ENCODE results near the gene RASL10A. TPM values are rescaled to one million over a fixed set of nuclear protein-coding genes. Genes with fewer than 3 reads are reported as not detected.

RASL10A gene
- polyA plus RNA-seq, 2 donors, result 0.48 to 1.0 TPM

DNA sequence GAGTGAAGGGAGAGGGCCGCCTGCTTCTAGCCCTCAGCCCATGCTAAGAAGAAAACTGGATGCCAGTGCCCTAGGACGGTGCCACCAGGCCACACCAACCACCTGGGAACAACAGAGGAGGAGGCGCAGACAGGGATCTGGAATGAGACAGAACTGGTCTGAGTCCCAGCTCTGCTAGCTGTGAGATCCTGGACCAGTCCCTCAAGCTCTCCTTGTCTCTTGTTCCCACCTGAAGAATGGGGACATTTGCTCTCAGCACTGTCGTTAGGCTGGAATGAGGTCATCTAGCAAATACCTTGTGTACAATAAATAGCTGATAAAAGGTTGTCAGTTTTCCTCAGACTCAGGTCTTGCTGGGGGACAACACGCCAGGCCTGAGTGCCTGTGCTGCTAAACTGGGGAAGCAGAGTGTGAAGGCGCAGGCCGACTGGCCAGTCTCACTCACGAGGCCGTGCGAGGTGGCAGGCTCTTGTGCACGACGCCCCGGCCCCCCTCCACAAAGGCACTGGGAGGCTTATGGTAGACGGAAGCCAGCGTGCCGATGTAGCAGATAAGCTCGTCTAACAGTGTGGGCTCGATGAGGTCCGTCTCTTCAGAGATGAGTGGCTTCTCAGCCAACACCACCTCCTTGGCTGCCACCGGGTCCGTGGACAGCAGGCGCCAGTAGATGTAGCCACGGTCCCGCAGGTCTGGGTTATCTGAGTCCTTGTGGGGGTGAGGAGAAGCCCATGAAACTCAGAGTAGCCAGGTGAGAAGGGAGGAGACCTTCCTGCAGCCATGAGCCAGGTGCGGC is 25.8 kb upstream of the RASL10A start:
- Histone ChIP-seq H3K27me3 (ENCODE audit: control insufficient read depth in 1 of 2, insufficient read depth in 2 of 2, low read length in 2 of 2) (no peaks in the 10 kb centered on the region), H3K9me3 (ENCODE audit: control insufficient read depth in 2 of 2, insufficient read depth in 1 of 2, low read depth in 1 of 2, low read length in 1 of 2) (no peaks in the 10 kb centered on the region), H3K27ac (ENCODE audit: low read depth in 2 of 2, low read length in 1 of 2) (no peak overlapping the region), H3K36me3 (ENCODE audit: control insufficient read depth in 2 of 2, insufficient read depth in 2 of 2, low read length in 1 of 2) (peaks cover 6 to 63% of the 10 kb centered on the region in 2 donors), H3K4me1 (ENCODE audit: control insufficient read depth in 2 of 2, insufficient read depth in 2 of 2, low read length in 1 of 2) (peaks cover 0 to 22% of the 10 kb centered on the region in 2 donors), H3K4me3 (ENCODE audit: low read depth in 1 of 2, low read length in 2 of 2) (no peak overlapping the region)
- 92 to 94% methylated on average over 25 of the region's 25 CpGs for WGBS, 2 donors

DNA sequence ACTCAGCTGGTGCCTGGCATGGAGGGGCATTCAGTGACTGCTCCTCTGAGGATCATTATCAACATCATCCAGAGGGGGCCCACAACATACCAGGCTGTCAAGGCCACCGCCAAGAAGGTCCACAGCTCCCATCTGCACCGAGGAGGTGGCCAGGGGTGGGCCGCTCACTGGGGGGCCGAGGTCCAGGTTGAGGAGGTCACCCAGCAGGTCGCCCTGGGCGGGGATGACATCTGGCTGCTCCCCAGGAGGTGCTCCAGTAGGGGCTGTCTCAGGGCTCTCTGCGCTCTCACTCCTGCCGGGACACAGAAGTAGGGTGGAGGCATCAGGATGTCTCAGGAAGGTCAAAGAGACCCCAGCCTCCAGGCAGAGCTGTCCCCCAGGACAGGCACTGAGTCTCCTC is 25.1 kb upstream of the RASL10A start:
- WGBS, 2 donors, result 93% methylated on average over 8 of the region's 8 CpGs
- H3K4me1 ChIP-seq (ENCODE audit: control insufficient read depth in 2 of 2, insufficient read depth in 2 of 2, low read length in 1 of 2), result peaks cover 0 to 22% of the 10 kb centered on the region in 2 donors
- no peaks in the 10 kb centered on the region for H3K9me3 ChIP-seq (ENCODE audit: control insufficient read depth in 2 of 2, insufficient read depth in 1 of 2, low read depth in 1 of 2, low read length in 1 of 2)
- H3K27ac ChIP-seq (ENCODE audit: low read depth in 2 of 2, low read length in 1 of 2), result no peak overlapping the region
- peaks cover 6 to 68% of the 10 kb centered on the region in 2 donors for H3K36me3 ChIP-seq (ENCODE audit: control insufficient read depth in 2 of 2, insufficient read depth in 2 of 2, low read length in 1 of 2)
- H3K4me3 ChIP-seq (ENCODE audit: low read depth in 1 of 2, low read length in 2 of 2), result no peak overlapping the region
- H3K27me3 ChIP-seq (ENCODE audit: control insufficient read depth in 1 of 2, insufficient read depth in 2 of 2, low read length in 2 of 2), result no peaks in the 10 kb centered on the region

DNA sequence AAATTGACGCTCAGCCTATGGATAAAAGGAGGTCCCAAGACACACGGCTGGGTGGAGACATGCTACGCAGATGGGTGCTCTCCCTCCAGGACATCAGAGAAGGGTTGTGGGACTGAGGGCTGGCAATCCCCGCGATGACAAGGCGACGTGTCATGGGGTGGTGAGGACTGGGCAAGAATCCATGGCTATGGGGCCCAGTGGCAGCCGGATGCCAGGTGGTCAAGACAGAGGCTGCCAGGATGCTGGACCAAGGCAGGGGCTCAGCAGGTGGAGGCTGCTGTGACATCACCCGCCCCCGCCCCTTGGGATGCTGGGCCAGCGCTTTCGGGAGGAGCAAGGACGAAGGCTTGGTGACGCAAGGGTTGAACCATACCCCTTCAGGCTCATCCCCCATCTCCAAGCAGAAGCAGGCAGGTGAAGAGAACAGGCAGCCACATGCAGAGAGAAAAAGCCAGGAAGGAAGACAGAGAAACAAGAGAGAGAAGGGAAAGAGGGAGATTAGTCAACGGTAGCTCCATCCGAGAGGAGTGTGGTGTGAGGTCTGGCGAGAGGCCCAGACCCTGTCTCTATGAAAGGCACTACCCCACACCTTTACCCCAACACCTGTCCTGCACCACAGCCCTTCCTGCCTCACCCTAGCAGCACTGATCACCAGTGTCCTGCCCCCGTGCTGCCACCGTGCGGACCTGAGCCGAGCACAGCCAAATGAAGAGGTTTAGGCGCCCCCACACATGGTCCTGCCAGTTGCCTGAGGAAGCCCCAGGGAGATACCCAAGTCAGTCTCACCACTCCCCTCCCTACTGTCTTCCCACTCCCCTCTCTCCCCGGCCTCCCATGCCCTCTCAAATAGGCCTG is 24.1 kb upstream of the RASL10A start:
- Histone ChIP-seq H3K36me3 (ENCODE audit: control insufficient read depth in 2 of 2, insufficient read depth in 2 of 2, low read length in 1 of 2) (peaks cover 6 to 76% of the 10 kb centered on the region in 2 donors), H3K27me3 (ENCODE audit: control insufficient read depth in 1 of 2, insufficient read depth in 2 of 2, low read length in 2 of 2) (no peaks in the 10 kb centered on the region), H3K4me3 (ENCODE audit: low read depth in 1 of 2, low read length in 2 of 2) (no peak overlapping the region), H3K4me1 (ENCODE audit: control insufficient read depth in 2 of 2, insufficient read depth in 2 of 2, low read length in 1 of 2) (peaks cover 0 to 22% of the 10 kb centered on the region in 2 donors), H3K9me3 (ENCODE audit: control insufficient read depth in 2 of 2, insufficient read depth in 1 of 2, low read depth in 1 of 2, low read length in 1 of 2) (no peaks in the 10 kb centered on the region), H3K27ac (ENCODE audit: low read depth in 2 of 2, low read length in 1 of 2) (no peak overlapping the region)
- WGBS, 2 donors, result 70 to 82% methylated on average over 23 of the region's 23 CpGs

DNA sequence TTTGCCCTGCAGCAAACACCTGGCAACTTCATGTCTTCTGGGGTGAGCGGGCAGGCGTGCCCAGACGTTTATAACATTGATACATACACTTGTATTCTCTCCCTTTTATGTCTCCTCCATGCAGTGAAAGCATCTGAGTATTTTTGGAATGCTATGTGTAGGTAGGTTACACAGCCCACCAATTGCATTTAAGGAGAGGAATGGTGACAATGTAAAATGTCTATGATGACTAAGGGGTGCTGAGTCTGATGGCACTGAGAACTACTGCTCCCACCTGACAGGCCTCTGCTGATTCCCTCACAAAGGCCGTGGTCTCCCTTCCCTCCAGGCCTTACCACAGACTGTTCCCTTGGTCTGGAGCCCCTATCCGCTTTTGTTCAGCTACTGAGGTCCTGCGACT is 22.9 kb upstream of the RASL10A start:
- WGBS, 2 donors, result 76 to 87% methylated on average over 6 of the region's 6 CpGs
- peaks cover 6 to 83% of the 10 kb centered on the region in 2 donors for H3K36me3 ChIP-seq (ENCODE audit: control insufficient read depth in 2 of 2, insufficient read depth in 2 of 2, low read length in 1 of 2)
- no peaks in the 10 kb centered on the region for H3K27me3 ChIP-seq (ENCODE audit: control insufficient read depth in 1 of 2, insufficient read depth in 2 of 2, low read length in 2 of 2)
- H3K9me3 ChIP-seq (ENCODE audit: control insufficient read depth in 2 of 2, insufficient read depth in 1 of 2, low read depth in 1 of 2, low read length in 1 of 2), result no peaks in the 10 kb centered on the region
- no peak overlapping the region for H3K4me3 ChIP-seq (ENCODE audit: low read depth in 1 of 2, low read length in 2 of 2)
- H3K27ac ChIP-seq (ENCODE audit: low read depth in 2 of 2, low read length in 1 of 2), result no peak overlapping the region
- peaks cover 0 to 22% of the 10 kb centered on the region in 2 donors for H3K4me1 ChIP-seq (ENCODE audit: control insufficient read depth in 2 of 2, insufficient read depth in 2 of 2, low read length in 1 of 2)

DNA sequence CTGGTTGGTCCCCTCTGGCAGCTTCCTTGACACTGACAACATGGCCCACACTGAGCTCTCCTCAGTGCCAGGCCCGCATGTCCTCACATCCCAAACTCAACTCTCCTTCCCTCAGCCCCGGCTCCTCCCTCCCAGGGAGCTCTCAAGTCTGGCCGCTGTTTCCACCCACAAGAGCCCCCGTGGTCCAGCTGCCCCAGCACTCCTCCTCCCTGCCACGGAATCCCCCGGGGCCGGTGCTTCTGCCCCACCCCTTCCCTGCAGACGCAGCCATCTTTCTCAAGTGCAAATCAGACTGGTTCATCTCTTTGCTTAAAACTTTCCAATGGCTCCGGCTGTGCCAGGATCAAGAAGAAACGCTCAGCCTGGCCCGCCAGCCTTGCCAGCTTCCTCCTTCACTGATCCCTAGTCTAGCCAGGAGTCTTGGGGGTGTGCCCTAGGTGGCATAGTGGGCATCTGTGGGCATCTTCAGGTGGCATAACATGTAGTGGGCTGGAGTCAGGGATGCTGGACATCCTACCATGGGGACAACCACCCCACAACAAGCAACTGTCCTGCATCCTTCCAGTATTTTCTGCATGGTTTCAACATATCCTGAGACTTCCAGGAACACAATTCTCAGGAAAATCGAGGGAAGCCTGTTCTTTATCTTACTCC is 22.3 kb upstream of the RASL10A start:
- Histone ChIP-seq H3K27me3 (ENCODE audit: control insufficient read depth in 1 of 2, insufficient read depth in 2 of 2, low read length in 2 of 2) (no peaks in the 10 kb centered on the region), H3K4me3 (ENCODE audit: low read depth in 1 of 2, low read length in 2 of 2) (no peak overlapping the region), H3K4me1 (ENCODE audit: control insufficient read depth in 2 of 2, insufficient read depth in 2 of 2, low read length in 1 of 2) (peaks cover 0 to 22% of the 10 kb centered on the region in 2 donors), H3K36me3 (ENCODE audit: control insufficient read depth in 2 of 2, insufficient read depth in 2 of 2, low read length in 1 of 2) (peaks cover 10 to 83% of the 10 kb centered on the region in 2 donors), H3K27ac (ENCODE audit: low read depth in 2 of 2, low read length in 1 of 2) (peak overlapping the region; percentile 17 to 23), H3K9me3 (ENCODE audit: control insufficient read depth in 2 of 2, insufficient read depth in 1 of 2, low read depth in 1 of 2, low read length in 1 of 2) (no peaks in the 10 kb centered on the region)
- 56 to 60% methylated on average over 11 to 12 of the region's 12 CpGs for WGBS, 2 donors

DNA sequence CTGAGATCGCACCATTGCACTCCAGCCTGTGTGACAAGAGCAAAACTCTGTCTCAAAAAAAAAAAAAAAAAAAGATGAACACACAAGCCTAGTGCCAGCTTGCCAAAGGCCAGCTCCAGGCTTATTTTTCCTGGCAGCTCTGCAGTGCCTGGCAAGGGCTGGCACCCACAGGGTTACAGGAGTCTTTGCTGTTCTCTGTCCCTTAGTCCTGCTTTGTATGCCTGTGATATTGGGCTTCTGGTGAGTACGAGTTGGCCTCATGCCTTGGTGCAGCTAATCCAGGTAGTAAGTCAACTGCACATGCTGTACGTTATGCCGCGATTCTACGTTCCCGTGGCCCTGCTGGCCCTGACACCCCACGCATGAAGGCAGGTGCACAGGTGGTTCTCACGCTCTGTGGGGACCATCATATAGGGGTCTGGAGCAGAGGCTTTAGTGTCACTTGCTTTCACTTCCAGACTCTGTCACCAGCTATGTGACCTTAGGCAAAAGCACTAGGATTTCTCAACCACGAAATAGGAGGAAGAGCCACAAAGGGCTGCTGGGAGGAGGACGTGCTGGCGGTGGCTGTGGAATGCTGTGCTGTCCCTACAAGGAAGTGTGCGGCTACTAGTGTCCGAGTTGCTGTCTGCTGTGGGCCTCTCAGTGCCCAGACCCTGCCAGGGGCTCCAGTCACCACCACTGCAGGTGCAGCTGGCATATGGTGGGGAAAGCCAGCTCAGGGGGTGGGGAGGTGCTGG is 21.4 kb upstream of the RASL10A start:
- Histone ChIP-seq H3K36me3 (ENCODE audit: control insufficient read depth in 2 of 2, insufficient read depth in 2 of 2, low read length in 1 of 2) (peaks cover 10 to 80% of the 10 kb centered on the region in 2 donors), H3K4me1 (ENCODE audit: control insufficient read depth in 2 of 2, insufficient read depth in 2 of 2, low read length in 1 of 2) (peaks cover 0 to 22% of the 10 kb centered on the region in 2 donors), H3K27me3 (ENCODE audit: control insufficient read depth in 1 of 2, insufficient read depth in 2 of 2, low read length in 2 of 2) (no peaks in the 10 kb centered on the region), H3K4me3 (ENCODE audit: low read depth in 1 of 2, low read length in 2 of 2) (peak overlapping the region in 1 of 2 donors; percentile 7), H3K27ac (ENCODE audit: low read depth in 2 of 2, low read length in 1 of 2) (peak overlapping the region; percentile 17 to 23), H3K9me3 (ENCODE audit: control insufficient read depth in 2 of 2, insufficient read depth in 1 of 2, low read depth in 1 of 2, low read length in 1 of 2) (no peaks in the 10 kb centered on the region)
- WGBS, 2 donors, result 64 to 77% methylated on average over 14 of the region's 14 CpGs

DNA sequence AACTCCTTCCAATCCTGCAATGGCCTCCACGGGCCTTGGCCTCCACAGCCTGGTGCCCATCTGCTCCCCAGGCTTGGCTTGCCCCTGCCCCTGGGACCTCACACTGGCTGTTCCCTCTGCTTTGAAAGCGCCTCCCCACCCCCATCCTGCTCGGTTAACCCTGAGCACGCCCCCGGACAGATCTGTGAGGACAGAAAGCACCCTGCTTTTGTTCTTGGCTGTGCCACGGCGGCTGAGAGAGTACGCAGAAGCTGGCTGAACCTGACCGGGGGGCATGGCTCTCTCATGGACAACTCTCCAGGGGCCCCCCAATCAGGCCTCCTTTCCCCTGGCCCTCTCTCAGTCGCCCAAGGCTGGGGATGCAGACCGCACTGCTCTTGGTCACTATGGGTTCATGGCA is 20.2 kb upstream of the RASL10A start:
- H3K9me3 ChIP-seq (ENCODE audit: control insufficient read depth in 2 of 2, insufficient read depth in 1 of 2, low read depth in 1 of 2, low read length in 1 of 2), result no peaks in the 10 kb centered on the region

DNA sequence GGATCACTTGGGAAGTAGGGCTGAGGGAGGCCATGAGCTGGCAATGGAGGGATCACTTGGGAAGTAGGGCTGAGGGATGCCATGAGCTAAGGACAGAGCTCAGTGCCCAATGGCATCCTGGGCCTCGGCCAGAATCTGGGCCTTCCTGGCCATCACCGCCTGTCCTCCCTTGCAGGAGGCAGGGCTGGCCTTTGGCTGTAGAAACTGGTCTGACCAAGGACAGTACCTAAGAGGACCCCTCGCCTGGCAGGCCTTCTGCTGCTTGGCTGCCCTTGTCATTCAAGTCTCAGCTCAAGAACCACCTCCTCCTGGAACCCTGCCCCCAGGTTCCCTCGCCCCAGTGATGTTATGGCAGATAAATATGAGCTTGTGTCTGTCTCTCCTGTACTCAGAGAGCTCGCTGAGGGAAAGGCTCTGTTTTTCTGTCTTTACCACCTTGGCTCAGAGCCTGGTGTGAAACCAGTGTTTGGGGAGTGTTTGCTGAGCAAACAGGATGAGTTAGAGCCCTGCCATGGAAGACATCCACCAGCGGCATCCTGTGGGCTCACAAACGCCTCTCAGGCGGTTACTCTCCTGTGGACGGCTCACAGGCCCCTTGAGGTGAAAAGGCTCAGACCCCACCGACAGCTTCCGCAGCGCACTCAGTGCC is 19.3 kb upstream of the RASL10A start:
- H3K27me3 ChIP-seq (ENCODE audit: control insufficient read depth in 1 of 2, insufficient read depth in 2 of 2, low read length in 2 of 2), result no peaks in the 10 kb centered on the region
- H3K4me3 ChIP-seq (ENCODE audit: low read depth in 1 of 2, low read length in 2 of 2), result no peak overlapping the region
- H3K36me3 ChIP-seq (ENCODE audit: control insufficient read depth in 2 of 2, insufficient read depth in 2 of 2, low read length in 1 of 2), result peaks cover 13 to 78% of the 10 kb centered on the region in 2 donors
- 92 to 94% methylated on average over 12 of the region's 12 CpGs for WGBS, 2 donors
- H3K27ac ChIP-seq (ENCODE audit: low read depth in 2 of 2, low read length in 1 of 2), result no peak overlapping the region
- H3K4me1 ChIP-seq (ENCODE audit: control insufficient read depth in 2 of 2, insufficient read depth in 2 of 2, low read length in 1 of 2), result peaks cover 0 to 15% of the 10 kb centered on the region in 2 donors
- H3K9me3 ChIP-seq (ENCODE audit: control insufficient read depth in 2 of 2, insufficient read depth in 1 of 2, low read depth in 1 of 2, low read length in 1 of 2), result no peaks in the 10 kb centered on the region

More for the DNA sequence above, 20.2 kb upstream of the RASL10A start:
- H3K4me3 ChIP-seq (ENCODE audit: low read depth in 1 of 2, low read length in 2 of 2), result no peak overlapping the region
- no peak overlapping the region for H3K27ac ChIP-seq (ENCODE audit: low read depth in 2 of 2, low read length in 1 of 2)
- 92 to 93% methylated on average over 11 of the region's 11 CpGs for WGBS, 2 donors
- no peaks in the 10 kb centered on the region for H3K27me3 ChIP-seq (ENCODE audit: control insufficient read depth in 1 of 2, insufficient read depth in 2 of 2, low read length in 2 of 2)
- H3K4me1 ChIP-seq (ENCODE audit: control insufficient read depth in 2 of 2, insufficient read depth in 2 of 2, low read length in 1 of 2), result peaks cover 0 to 22% of the 10 kb centered on the region in 2 donors
- peaks cover 13 to 78% of the 10 kb centered on the region in 2 donors for H3K36me3 ChIP-seq (ENCODE audit: control insufficient read depth in 2 of 2, insufficient read depth in 2 of 2, low read length in 1 of 2)
